K562 (cell line): Measurements from ENCODE around the gene PCBP3.

Experiments
- BHLHE40 ChIP-seq: IDR thresholded peaks from 2 replicates; pipeline ENCODE4 v1.6.1; 2011; ENCODE audit warnings: low read length, improper control_type of control experiment
- CBFB ChIP-seq: sonication (generic); formaldehyde crosslinking; IDR thresholded peaks from 2 replicates; pipeline ENCODE4 v1.4.0; 2020; ENCODE audit warnings: mild to moderate bottlenecking, missing genetic modification reagents
- MXI1 ChIP-seq: IDR thresholded peaks from 2 replicates; pipeline ENCODE4 v1.6.1; 2011; ENCODE audit warnings: low read depth, mild to moderate bottlenecking, improper control_type of control experiment, low read length
- SMAD2 ChIP-seq: fragments of 150-350 bp; IDR thresholded peaks from 2 replicates; pipeline ENCODE4 v1.6.1; 2014; ENCODE audit warnings: low read depth, mild to moderate bottlenecking, low read length
- SMC3 ChIP-seq: conservative IDR thresholded peaks from 2 replicates; pipeline ENCODE4 v1.6.1; 2011; ENCODE audit warnings: low read depth, low read length, improper control_type of control experiment; ENCODE audit not compliant: insufficient read depth
- ZHX1 ChIP-seq: fragments of 150-350 bp; conservative IDR thresholded peaks from 2 replicates; pipeline ENCODE4 v1.6.1; 2014; ENCODE audit warnings: low read length
- TF ChIP-seq, protein P1 (sequence below), 3 experiments: IDR thresholded peaks in 2 of 3; conservative IDR thresholded peaks in 1 of 3; 2 replicates each; pipeline ENCODE4 v1.5.1; 2011 to 2012; ENCODE audit warnings: low read length in 3 of 3, mild to moderate bottlenecking in 3 of 3, control low read depth in 2 of 3, improper control_type of control experiment in 1 of 3, inconsistent platforms in 1 of 3, low read depth in 1 of 3, mixed read lengths in 1 of 3, moderate library complexity in 1 of 3; ENCODE audit not compliant: insufficient read depth in 2 of 3
- TF ChIP-seq, protein P2 (sequence below): IDR thresholded peaks from 2 replicates; pipeline ENCODE4 v1.6.1; 2014; ENCODE audit warnings: antibody characterized with exemption

GRCh38 chr21:45670731-45671130 lies 27.2 kb downstream of the PCBP3 start:
- TF ChIP-seq, protein P1, sequence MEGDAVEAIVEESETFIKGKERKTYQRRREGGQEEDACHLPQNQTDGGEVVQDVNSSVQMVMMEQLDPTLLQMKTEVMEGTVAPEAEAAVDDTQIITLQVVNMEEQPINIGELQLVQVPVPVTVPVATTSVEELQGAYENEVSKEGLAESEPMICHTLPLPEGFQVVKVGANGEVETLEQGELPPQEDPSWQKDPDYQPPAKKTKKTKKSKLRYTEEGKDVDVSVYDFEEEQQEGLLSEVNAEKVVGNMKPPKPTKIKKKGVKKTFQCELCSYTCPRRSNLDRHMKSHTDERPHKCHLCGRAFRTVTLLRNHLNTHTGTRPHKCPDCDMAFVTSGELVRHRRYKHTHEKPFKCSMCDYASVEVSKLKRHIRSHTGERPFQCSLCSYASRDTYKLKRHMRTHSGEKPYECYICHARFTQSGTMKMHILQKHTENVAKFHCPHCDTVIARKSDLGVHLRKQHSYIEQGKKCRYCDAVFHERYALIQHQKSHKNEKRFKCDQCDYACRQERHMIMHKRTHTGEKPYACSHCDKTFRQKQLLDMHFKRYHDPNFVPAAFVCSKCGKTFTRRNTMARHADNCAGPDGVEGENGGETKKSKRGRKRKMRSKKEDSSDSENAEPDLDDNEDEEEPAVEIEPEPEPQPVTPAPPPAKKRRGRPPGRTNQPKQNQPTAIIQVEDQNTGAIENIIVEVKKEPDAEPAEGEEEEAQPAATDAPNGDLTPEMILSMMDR (IDR thresholded peaks at IDR 0.05 in 2 of 3, conservative IDR thresholded peaks at IDR 0.05 in 1 of 3; ENCODE audit: insufficient read depth in 2 of 3, low read depth in 1 of 3, low read length in 3 of 3) = no peak
- TF ChIP-seq ZHX1 (no peak), MXI1 (no peak), BHLHE40 (no peak), SMC3 (no peak), CBFB (CRISPR knock-in tag) (no peak), SMAD2 (no peak)
- TF ChIP-seq, protein P2, sequence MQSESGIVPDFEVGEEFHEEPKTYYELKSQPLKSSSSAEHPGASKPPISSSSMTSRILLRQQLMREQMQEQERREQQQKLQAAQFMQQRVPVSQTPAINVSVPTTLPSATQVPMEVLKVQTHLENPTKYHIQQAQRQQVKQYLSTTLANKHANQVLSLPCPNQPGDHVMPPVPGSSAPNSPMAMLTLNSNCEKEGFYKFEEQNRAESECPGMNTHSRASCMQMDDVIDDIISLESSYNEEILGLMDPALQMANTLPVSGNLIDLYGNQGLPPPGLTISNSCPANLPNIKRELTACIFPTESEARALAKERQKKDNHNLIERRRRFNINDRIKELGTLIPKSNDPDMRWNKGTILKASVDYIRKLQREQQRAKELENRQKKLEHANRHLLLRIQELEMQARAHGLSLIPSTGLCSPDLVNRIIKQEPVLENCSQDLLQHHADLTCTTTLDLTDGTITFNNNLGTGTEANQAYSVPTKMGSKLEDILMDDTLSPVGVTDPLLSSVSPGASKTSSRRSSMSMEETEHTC = no peak
